Superior temporal gyrus (tissue), 1 donor: Measurements from ENCODE around the gene GSTO2.

Source experiments
- DNase-seq: peaks from one replicate; pipeline ENCODE4 v3.0.0-alpha.2; 2016; ENCODE audit errors: extremely low spot score

Gene GSTO2

GRCh38 chr10:104325436-104326435, 56.8 kb downstream of the GSTO2 start:
- DNase-seq: no peak

- no peak for DNase-seq
These were observed 58.1 kb downstream of the GSTO2 start for GRCh38 chr10:104326991-104327610.

- peak; percentile 63 for DNase-seq
These were observed 59.0 kb downstream of the GSTO2 start for GRCh38 chr10:104327745-104328645.

- no peak for DNase-seq
These were observed 59.6 kb downstream of the GSTO2 start for GRCh38 chr10:104328646-104328895.

GRCh38 chr10:104328896-104329710, 60.1 kb downstream of the GSTO2 start:
- DNase-seq: peak; percentile 80

GRCh38 chr10:104329735-104330134, 60.8 kb downstream of the GSTO2 start:
- DNase-seq: no peak

GRCh38 chr10:104330168-104331110, 61.5 kb downstream of the GSTO2 start:
- DNase-seq: no peak

GRCh38 chr10:104331208-104331838, 62.3 kb downstream of the GSTO2 start:
- DNase-seq: no peak

- no peak for DNase-seq
These were observed 63.5 kb downstream of the GSTO2 start for GRCh38 chr10:104332243-104333031.

GRCh38 chr10:104333032-104333727, 64.2 kb downstream of the GSTO2 start:
- DNase-seq: no peak

- DNase-seq: no peak
These were observed 64.9 kb downstream of the GSTO2 start for GRCh38 chr10:104333728-104334373.

- DNase-seq: no peak
These were observed 65.6 kb downstream of the GSTO2 start for GRCh38 chr10:104334561-104334960.

- no peak for DNase-seq
These were observed 66.1 kb downstream of the GSTO2 start for GRCh38 chr10:104334965-104335650.

GRCh38 chr10:104336821-104337467, 68.0 kb downstream of the GSTO2 start:
- DNase-seq: no peak

- no peak for DNase-seq
These were observed 68.6 kb downstream of the GSTO2 start for GRCh38 chr10:104337521-104337984.

GRCh38 chr10:104337985-104338735, 69.2 kb downstream of the GSTO2 start, which contains the start of gene ITPRIP:
ITPRIP (minus strand) TSS chr10:104338465; CDS start chr10:104316051, 22,414 bp downstream.
- peak; percentile 64 for DNase-seq
